Brain microvascular endothelial cell (primary cell): Measurements from ENCODE around the gene ARHGAP20.

Source experiments
- DNase-seq: peaks from one replicate; pipeline ENCODE4 v3.0.0-alpha.2; 2020
- H3K27ac ChIP-seq: fragments of 250-450 bp; sonication (Bioruptor Pico); 2 replicates; pipeline ENCODE4 v1.5.1; 2020; ENCODE audit warnings: mild to moderate bottlenecking, moderate library complexity
- H3K27me3 ChIP-seq: fragments of 250-450 bp; sonication (Bioruptor Pico); replicated peaks from 2 replicates; pipeline ENCODE4 v1.5.1; 2020; ENCODE audit warnings: mild to moderate bottlenecking
- H3K36me3 ChIP-seq: fragments of 250-450 bp; sonication (Bioruptor Pico); replicated peaks from 2 replicates; pipeline ENCODE4 v1.5.1; 2020; ENCODE audit warnings: mild to moderate bottlenecking
- H3K4me3 ChIP-seq: 2 replicates; pipeline ENCODE4 v1.5.1; 2011; ENCODE audit warnings: low read depth, mild to moderate bottlenecking, control low read depth, low read length, moderate library complexity
- CTCF ChIP-seq: IDR thresholded peaks from 2 replicates; pipeline ENCODE4 v1.5.1; 2011; ENCODE audit warnings: low read depth, mild to moderate bottlenecking, moderate library complexity, low read length, control low read depth, inconsistent platforms; ENCODE audit errors: missing control alignments
- in situ Hi-C: cut with HindIII; loops from 2 replicates; pipeline ENCODE4 v1.10.0; 2017; ENCODE audit warnings: low sequenced_read_pairs, low pct_ligation_motif_present

Gene ARHGAP20

GRCh38 chr11:110757066-110757465 is 44.8 kb upstream of the ARHGAP20 start:
- H3K36me3 ChIP-seq, result no peaks in the 10 kb centered on the region
- TF ChIP-seq CTCF, result no peak
- no peak for DNase-seq
- in situ Hi-C loops, result no loop called here
- H3K27me3 ChIP-seq, result no peaks in the 10 kb centered on the region
- no peak overlapping the region for H3K4me3 ChIP-seq
- no peak overlapping the region for H3K27ac ChIP-seq

GRCh38 chr11:110755941-110756340 is 43.7 kb upstream of the ARHGAP20 start:
- Histone ChIP-seq H3K36me3 (no peaks in the 10 kb centered on the region), H3K4me3 (no peak overlapping the region), H3K27ac (no peak overlapping the region), H3K27me3 (no peaks in the 10 kb centered on the region)
- DNase-seq, result no peak
- in situ Hi-C loops, result no loop called here
- TF ChIP-seq CTCF, result no peak

GRCh38 chr11:110752890-110753289 is 40.7 kb upstream of the ARHGAP20 start:
- Histone ChIP-seq H3K27me3 (no peaks in the 10 kb centered on the region), H3K4me3 (no peak overlapping the region), H3K36me3 (no peaks in the 10 kb centered on the region), H3K27ac (no peak overlapping the region)
- in situ Hi-C loops, result no loop called here
- no peak for TF ChIP-seq CTCF
- DNase-seq, result no peak

GRCh38 chr11:110750100-110750499 is 37.9 kb upstream of the ARHGAP20 start:
- Histone ChIP-seq H3K27me3 (no peaks in the 10 kb centered on the region), H3K4me3 (no peak overlapping the region), H3K36me3 (no peaks in the 10 kb centered on the region), H3K27ac (no peak overlapping the region)
- no peak for DNase-seq
- no peak for TF ChIP-seq CTCF
- in situ Hi-C loops, result no loop called here

GRCh38 chr11:110747531-110747930 is 35.3 kb upstream of the ARHGAP20 start:
- no peaks in the 10 kb centered on the region for H3K27me3 ChIP-seq
- H3K4me3 ChIP-seq, result no peak overlapping the region
- DNase-seq, result no peak
- no peaks in the 10 kb centered on the region for H3K36me3 ChIP-seq
- in situ Hi-C loops, result no loop called here
- TF ChIP-seq CTCF, result no peak
- no peak overlapping the region for H3K27ac ChIP-seq

GRCh38 chr11:110738641-110739040 is 26.4 kb upstream of the ARHGAP20 start:
- in situ Hi-C loops, result no loop called here
- Histone ChIP-seq H3K27me3 (no peaks in the 10 kb centered on the region), H3K36me3 (no peaks in the 10 kb centered on the region), H3K27ac (no peak overlapping the region), H3K4me3 (no peak overlapping the region)
- DNase-seq, result no peak
- no peak for TF ChIP-seq CTCF
